OCI-M2 (cell line): ENCODE measurements around the gene LIAS.
A peak's percentile ranks its signal among the peaks of the same experiment; 100 is the strongest.
"Not testable (repeated sequence)": the region's sequence is repeated elsewhere in the genome, so short reads cannot be mapped to it uniquely, and the experiment has no call there.

Experiments
- DNase-seq: peaks from one replicate; lab custom pipeline; 2025; ENCODE audit not compliant: unreplicated experiment; lab: John Stamatoyannopoulos, UW

LIAS gene

GRCh38 chr4:39452860-39453587, 5.8 kb upstream of the LIAS start:
- no peak for DNase-seq

- DNase-seq: no peak
Measured at GRCh38 chr4:39453738-39454137, 5.1 kb upstream of the LIAS start.

DNA sequence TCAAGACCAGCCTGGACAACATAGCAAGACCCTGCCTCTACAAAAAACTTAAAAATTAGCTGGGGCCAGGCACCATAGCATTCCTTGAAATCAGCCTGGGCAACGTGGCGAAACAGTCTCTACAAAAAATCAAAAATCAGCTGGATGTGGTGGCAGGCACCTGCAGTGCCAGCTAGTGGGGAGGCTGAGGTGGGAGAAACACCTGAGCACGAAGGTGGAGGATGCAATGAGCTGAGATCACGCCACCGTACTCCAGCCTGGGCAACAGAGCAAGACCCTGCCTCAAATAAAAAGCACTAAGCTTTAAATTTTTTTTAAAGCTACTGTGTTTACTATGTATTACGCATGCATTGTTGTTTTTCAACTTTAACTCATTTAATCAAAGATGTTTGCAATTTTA, 3.4 kb upstream of the LIAS start:
- DNase-seq: no peak

DNA sequence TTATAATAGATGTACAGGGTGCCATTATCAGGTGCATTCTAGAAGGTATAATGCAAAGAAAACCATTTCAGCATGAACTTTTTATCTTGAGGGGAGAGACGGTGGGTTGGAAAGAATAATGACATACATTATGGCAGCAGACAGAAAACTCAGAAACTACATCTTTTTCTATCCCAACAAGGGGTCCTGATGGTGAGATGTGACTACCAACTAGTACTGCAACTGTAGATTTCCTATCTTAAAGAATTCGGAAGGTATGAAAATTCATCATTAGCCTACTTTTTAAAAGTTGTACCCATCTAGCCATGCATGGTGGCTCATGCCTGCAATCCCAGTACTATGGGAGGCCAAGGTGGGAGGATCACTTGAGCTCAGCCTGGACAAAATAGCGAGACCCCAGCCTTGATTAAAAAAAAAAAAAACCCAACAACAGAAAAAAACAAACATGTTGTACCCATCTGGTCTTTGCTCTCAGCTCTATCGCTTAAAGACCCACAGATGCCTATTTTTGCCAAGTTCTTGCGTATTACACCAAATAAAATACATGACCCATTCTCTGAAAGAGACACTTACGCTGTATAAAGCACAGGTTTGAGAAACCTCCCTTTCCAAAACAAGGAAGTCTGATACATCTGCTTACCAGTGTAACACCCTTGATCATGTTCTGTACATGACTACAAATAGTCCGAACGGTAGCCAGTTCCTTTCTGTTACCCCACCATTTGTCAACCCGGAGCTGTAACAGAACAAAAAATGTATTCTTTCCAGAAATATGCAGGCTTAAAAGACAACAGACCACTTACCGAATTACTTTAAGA, 1.7 kb upstream of the LIAS start:
- DNase-seq: no peak

DNA sequence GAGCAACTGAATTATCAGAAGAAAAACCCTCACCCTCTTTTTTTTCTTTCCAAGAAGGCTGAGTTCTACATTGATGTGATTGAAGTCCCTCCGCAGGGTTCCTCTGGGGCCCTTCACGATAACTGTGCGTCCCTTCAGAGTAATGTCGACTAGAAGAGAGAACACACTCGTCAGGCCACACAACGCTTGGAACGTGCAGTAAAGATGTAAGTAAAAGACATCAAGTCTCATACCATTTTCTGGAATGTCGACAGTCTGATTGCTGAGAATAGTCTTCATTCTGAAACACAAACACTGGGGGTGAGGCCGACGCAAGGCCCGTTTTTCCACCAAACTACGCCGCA, 723 bp upstream of the LIAS start:
- DNase-seq: not testable (repeated sequence)

- no peak for DNase-seq
Measured at GRCh38 chr4:39464886-39465501, 6.1 kb downstream of the LIAS start.

GRCh38 chr4:39466747-39467146, 7.9 kb downstream of the LIAS start:
- DNase-seq: no peak

DNA sequence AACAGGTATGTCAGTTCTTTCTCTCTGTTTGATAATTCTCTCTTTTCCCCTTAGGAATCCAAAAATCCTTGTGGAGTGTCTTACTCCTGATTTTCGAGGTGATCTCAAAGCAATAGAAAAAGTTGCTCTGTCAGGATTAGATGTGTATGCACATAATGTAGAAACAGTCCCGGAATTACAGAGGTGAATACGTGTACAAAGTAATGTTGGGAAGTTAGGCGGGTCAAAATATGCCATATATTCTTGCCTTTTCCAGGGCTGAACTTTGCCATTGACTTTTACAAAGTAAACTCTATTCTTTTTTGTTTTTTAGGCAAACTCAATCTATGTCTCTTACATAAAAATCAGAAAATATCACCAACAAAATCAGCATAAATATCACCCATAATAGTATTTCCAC, 8.6 kb downstream of the LIAS start:
- DNase-seq: no peak

GRCh38 chr4:39469429-39470077, 10.7 kb downstream of the LIAS start:
- DNase-seq: peak; percentile 20

GRCh38 chr4:39470402-39470801, 11.5 kb downstream of the LIAS start:
- DNase-seq: no peak

DNA sequence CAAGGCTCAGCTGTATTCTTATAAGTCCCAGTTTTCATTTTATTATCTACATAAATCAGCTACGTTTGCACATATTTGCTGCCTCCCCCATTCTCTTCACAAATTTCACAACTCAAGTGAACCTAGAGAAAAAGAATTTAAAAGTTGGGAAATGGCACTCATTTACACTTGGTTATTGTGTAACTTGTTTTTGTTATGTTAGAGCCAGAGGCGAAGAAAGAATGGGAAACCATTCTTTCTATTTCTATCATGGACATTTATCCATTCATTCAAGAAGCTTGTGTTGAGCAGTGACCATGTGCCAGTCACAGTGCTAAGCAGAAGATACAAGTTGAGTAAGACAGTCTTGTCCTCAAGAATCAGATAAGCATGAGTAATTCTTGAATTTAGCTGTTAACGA, 13.5 kb downstream of the LIAS start:
- DNase-seq: no peak

DNA sequence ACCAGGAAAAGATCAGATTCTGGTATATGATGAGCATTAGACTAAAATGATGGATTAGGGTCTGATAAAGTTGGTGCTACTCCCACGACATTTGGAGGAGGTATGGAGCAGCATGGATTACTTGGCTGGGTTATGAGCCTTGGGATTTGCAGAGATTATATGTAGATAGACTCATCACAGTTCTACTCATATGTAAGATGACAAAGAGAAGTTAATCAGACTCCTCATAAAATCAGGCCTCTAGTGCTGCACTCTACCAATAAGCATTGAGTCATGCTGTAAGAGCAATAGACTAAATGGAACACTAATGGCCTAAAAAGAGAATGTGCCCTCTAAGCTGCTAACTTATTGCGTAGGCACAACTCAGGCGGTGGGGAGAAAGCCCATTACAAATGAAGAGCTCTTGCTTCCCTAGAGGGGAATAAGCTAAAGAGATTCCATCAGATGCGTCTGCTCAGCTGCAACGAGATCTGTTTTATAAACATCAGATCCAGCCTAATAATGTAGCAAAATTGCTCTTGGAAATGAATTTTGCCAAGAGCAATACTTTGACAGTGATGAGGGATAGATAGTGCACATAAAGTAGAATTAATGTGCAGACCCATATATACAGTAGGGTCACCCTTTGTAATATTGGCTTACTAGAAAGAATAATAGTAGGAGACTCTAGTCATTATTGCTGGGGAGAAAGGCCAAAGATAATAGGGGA, 17.5 kb downstream of the LIAS start:
- no peak for DNase-seq

DNA sequence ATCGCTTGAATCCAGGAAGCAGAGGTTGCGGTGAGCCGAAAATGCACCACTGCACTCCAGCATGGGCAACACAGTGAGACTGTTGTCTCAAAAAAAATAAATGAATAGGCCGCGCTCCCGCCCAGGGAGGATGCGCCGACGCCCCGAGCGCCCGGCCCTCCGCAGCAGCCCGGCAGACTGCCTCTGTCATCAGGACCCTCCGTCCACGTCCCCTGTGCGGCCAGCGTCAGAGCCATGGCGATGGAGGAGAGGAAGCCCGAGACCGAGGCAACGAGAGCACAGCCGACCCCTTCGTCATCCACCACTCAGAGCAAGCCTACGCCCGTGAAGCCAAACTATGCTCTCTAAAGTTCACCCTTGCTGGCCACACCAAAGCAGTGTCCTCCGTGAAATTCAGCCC, 21.4 kb downstream of the LIAS start:
- no peak for DNase-seq

DNA sequence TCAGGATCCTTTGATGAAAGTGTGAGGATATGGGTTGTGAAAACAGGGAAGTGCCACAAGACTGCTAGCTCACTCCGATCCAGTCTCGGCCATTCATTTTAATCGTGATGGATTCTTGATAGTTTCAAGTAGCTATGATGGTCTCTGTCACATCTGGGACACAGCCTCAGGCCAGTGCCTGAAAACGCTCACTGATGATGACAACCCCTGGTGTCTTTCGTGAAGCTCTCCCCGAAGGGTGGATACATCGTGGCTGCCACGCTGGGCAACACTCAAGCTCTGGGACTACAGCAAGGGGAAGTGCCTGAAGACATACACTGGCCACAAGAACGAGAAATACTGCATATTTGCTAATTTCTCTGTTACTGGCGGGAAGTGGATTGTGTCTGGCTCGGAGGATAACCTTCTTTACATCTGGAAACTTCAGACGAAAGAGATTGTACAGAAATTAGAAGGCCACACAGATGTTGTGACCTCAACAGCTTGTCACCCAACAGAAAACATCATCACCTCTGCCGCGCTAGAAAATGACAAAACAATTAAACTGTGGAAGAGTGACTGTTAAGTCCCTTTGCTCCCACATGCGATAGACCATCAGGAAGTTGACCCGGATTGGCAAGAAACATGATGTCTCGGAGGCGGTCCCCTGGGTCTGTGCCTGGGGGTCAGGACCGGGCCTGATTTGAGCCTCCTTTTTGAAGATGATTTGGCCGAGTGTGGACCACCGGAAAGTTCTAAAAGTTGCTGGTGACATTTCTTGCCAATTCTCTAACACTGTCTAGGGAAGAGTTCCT, 22.2 kb downstream of the LIAS start:
- no peak for DNase-seq

DNA sequence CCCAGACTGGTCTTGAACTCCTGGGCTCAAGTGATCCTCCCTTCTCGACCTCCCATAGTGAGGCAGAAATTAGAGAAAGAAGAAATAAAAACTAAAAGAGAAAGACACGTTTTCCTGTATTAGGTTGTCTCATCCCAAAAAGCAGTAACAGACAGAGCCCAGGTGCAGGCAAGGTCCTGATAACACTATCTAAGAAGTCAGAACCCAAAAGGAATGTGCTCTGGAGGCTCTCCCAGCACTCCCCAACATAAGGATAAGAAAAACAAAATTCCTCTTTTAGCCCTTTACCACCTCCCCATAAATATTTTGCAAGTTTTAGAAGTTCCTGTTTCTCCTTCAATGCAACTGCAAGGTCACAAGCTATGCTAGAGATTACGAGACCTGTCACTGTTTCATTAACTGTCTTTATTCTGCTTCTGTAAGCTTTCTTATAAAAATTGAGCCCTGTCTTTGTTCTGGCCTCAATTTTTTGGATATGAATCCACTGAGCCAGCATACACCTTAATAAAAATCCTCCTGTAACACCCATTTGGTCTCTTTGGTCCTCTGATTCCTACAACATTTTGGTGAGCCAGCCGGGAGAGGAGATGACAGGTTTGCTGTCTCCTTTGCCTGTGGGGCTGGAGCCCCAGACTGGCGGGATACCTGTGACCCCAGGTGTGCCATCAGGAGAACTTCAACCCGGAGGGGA, 25.9 kb downstream of the LIAS start:
- no peak for DNase-seq

DNA sequence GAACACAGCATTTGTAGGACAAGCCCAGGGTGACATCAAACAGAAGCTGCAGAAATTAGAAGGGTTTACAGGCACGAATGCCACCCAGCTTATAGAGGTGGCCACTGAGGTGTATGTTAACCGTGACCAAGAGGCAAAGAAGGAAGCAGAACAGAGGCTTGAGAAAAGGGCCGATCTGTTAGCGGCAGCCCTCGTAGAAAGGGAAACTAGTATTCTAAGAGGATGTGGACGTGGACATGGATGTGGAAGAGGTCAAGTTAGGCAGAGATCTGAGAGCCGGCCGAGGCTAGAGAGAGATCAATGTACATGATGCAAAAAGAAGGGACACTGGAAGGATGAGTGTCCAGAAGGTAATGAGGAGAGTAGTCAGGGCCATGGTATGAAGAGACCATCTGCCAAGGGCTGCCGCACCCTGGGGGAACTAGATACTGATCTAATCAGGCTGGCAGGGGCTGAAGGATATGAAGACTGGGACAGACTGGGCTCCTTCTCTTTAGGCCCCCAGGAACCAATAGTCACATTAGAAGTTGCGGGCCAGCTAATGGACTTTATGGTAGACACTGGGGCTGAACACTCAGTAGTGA, 27.5 kb downstream of the LIAS start:
- no peak for DNase-seq

DNA sequence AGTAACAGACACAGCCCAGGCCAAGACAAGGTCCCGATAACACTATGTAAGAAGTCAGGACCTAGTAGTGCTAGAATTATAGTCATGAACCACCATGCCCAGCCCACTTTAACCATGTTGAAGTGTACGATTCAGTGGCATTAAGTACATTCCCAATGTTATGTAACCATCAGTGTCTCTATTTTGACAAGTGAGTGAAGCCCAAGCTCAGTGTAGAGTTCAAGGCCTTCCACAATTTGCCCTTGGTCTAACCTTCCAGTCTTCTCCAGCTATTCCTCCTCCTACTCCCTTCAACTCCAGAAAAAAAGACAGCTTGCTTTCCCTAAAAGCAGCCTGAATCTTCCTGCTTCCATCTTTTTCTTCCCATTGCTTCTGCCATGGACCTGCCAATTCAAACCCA, 31.5 kb downstream of the LIAS start:
- DNase-seq: no peak

DNA sequence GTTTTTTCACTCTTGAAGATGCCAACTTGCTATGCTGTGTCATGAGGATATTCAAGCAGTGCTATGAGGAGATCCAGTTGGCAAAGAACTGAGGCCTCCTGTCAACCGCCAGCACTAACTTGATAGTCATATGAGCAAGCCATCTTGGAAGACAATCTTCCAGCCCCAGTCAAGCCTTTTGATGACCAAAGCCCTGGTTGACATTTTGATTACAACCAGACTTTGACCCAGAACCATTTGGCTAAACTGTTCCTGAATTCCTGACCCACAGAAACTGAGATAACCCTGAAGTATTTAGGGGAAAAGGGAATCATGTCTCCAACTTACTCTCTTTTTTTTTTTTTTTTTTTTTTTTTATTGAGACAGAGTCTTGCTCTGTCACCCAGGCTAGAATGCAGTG, 35.5 kb downstream of the LIAS start:
- no peak for DNase-seq

DNA sequence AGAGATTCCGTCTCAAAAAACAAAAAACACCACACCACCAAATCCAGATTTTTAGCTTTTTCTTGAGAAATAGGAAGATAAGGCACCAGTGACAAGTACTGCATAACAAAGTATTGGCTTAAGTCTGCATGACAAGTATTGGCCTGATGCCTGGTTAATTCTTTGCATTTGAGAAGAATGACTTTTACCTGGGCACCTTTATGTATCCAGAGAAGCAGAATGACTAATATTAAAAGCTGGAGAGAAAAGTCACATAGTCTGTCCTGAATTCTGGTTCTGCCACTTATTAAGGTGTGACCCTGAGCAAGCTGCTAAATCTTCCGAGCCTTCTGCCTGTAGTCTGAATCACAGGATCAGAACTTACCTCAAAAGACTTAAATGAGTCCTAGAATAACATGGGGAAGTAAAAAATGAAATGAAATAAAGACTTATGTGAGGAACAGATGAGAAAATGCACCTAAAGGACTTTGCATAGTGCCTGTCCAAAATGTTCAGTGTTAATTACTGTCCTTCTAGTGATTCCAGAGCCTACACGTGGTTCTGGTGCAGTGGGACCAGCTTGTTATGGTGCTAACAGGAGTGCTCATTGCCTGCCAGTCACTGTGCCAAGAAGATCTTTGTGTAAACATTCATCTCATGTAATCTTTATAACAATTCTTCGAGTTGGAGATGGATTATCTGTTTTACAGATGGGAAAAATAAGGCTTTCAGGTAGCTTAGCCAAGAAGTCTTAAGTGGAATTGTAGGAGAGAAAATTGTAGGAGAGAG, 36.8 kb downstream of the LIAS start:
- DNase-seq: no peak
